ENCODE data around the gene KAT6B. TPM values are rescaled to one million over a fixed set of nuclear protein-coding genes. Genes with fewer than 3 reads are reported as not detected.

KAT6B gene
- total and polyA plus RNA-seq, 2 donors from 2014 or later, result 2.9 to 34.2 TPM

DNA sequence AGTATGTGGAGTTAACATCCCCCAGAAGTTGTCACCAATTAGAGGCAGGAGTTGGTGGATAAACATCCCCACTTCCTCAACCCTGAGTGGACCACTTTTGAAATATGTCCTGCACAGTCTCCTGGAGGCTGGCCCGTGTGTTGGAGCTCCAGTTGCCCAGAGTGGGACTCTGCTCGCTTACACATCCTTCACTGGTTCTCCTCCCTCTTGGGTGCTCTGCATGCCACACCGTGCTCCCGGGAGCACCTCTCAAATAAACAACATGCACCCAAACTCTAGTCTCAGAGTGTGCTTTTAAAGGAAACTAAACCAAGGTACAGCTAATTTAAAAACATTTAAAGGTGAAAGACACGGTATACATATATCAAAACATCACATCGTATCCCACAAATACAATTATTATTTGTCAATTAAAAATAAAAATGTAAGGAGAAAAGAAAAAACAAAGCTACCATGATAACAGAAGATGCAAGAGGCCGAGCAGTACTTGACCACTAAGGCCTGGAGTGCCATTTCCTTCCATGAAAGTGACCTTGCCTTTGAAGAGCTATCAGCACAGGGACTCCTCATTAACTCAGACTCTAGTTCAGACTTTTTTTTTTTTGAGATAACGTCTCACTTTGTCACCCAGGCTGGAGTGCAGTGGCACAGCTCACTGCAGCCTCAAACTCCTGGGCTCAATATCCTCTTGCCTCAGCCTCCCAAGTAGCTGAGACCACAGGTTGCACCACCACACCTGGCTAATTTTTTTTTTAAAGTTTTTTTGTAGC is 237.2 kb downstream of the KAT6B start:
- H3K36me3 ChIP-seq (ENCODE audit: control insufficient read depth in 2 of 3, insufficient read depth in 3 of 3, low read length in 3 of 3), result no peaks in the 10 kb centered on the region
- H3K27me3 ChIP-seq (ENCODE audit: control insufficient read depth, insufficient read depth, low read length), result no peaks in the 10 kb centered on the region
- H3K27ac ChIP-seq (ENCODE audit: low read depth in 2 of 2, low read length in 2 of 2), result no peak overlapping the region
- H3K9ac ChIP-seq (ENCODE audit: low read length in 3 of 3), result no peak overlapping the region
- TF ChIP-seq, protein P1, sequence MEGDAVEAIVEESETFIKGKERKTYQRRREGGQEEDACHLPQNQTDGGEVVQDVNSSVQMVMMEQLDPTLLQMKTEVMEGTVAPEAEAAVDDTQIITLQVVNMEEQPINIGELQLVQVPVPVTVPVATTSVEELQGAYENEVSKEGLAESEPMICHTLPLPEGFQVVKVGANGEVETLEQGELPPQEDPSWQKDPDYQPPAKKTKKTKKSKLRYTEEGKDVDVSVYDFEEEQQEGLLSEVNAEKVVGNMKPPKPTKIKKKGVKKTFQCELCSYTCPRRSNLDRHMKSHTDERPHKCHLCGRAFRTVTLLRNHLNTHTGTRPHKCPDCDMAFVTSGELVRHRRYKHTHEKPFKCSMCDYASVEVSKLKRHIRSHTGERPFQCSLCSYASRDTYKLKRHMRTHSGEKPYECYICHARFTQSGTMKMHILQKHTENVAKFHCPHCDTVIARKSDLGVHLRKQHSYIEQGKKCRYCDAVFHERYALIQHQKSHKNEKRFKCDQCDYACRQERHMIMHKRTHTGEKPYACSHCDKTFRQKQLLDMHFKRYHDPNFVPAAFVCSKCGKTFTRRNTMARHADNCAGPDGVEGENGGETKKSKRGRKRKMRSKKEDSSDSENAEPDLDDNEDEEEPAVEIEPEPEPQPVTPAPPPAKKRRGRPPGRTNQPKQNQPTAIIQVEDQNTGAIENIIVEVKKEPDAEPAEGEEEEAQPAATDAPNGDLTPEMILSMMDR (IDR thresholded peaks at IDR 0.05; ENCODE audit: borderline replicate concordance, extremely low read depth, insufficient read depth), result no peak
- no peaks in the 10 kb centered on the region for H3K9me3 ChIP-seq (ENCODE audit: control insufficient read depth in 2 of 3, insufficient read depth in 1 of 3, low read length in 3 of 3)
- FAIRE-seq (no peak), DNase-seq (no peak)
- no peaks in the 10 kb centered on the region for H3K4me1 ChIP-seq (ENCODE audit: control insufficient read depth in 2 of 3, insufficient read depth in 2 of 3, low read depth in 1 of 3, low read length in 3 of 3)
- no peak overlapping the region for H3K4me3 ChIP-seq (ENCODE audit: low read length in 3 of 3)
- intact Hi-C loops (cut with DNase I), result no loop called here

GRCh38 chr10:75065076-75065475 is 238.7 kb downstream of the KAT6B start:
- Histone ChIP-seq H3K27me3 (ENCODE audit: control insufficient read depth, insufficient read depth, low read length) (no peaks in the 10 kb centered on the region), H3K27ac (ENCODE audit: low read depth in 2 of 2, low read length in 2 of 2) (no peak overlapping the region), H3K9me3 (ENCODE audit: control insufficient read depth in 2 of 3, insufficient read depth in 1 of 3, low read length in 3 of 3) (no peaks in the 10 kb centered on the region), H3K36me3 (ENCODE audit: control insufficient read depth in 2 of 3, insufficient read depth in 3 of 3, low read length in 3 of 3) (no peaks in the 10 kb centered on the region), H3K4me3 (ENCODE audit: low read length in 3 of 3) (no peak overlapping the region), H3K4me1 (ENCODE audit: control insufficient read depth in 2 of 3, insufficient read depth in 2 of 3, low read depth in 1 of 3, low read length in 3 of 3) (no peaks in the 10 kb centered on the region), H3K9ac (ENCODE audit: low read length in 3 of 3) (no peak overlapping the region)
- intact Hi-C loops (cut with DNase I), result no loop called here
- TF ChIP-seq, protein P1 (IDR thresholded peaks at IDR 0.05; ENCODE audit: borderline replicate concordance, extremely low read depth, insufficient read depth), result no peak
- no peak for FAIRE-seq
- no peak for DNase-seq

- H3K4me1 ChIP-seq (ENCODE audit: control insufficient read depth in 2 of 3, insufficient read depth in 2 of 3, low read depth in 1 of 3, low read length in 3 of 3), result no peaks in the 10 kb centered on the region
- H3K36me3 ChIP-seq (ENCODE audit: control insufficient read depth in 2 of 3, insufficient read depth in 3 of 3, low read length in 3 of 3), result no peaks in the 10 kb centered on the region
- H3K27ac ChIP-seq (ENCODE audit: low read depth in 2 of 2, low read length in 2 of 2), result no peak overlapping the region
- DNase-seq (no peak), FAIRE-seq (no peak)
- no peak overlapping the region for H3K4me3 ChIP-seq (ENCODE audit: low read length in 3 of 3)
- H3K9ac ChIP-seq (ENCODE audit: low read length in 3 of 3), result no peak overlapping the region
- H3K9me3 ChIP-seq (ENCODE audit: control insufficient read depth in 2 of 3, insufficient read depth in 1 of 3, low read length in 3 of 3), result no peaks in the 10 kb centered on the region
- no peaks in the 10 kb centered on the region for H3K27me3 ChIP-seq (ENCODE audit: control insufficient read depth, insufficient read depth, low read length)
- TF ChIP-seq, protein P1 (IDR thresholded peaks at IDR 0.05; ENCODE audit: borderline replicate concordance, extremely low read depth, insufficient read depth), result no peak
- intact Hi-C loops (cut with DNase I), result no loop called here
Measured at GRCh38 chr10:75066271-75066670, 239.9 kb downstream of the KAT6B start.
